NCI-H1417 treated with DMSO at 0.1 percent for 48 hours (cell line): ENCODE data around the gene SLC25A24.
"Not testable (repeated sequence)": the region's sequence is repeated elsewhere in the genome, so short reads cannot be mapped to it uniquely, and the experiment has no call there.

Experiments
- DNase-seq: peaks from one replicate; lab custom pipeline; 2025; lab: John Stamatoyannopoulos, UW

The SLC25A24 gene

DNA sequence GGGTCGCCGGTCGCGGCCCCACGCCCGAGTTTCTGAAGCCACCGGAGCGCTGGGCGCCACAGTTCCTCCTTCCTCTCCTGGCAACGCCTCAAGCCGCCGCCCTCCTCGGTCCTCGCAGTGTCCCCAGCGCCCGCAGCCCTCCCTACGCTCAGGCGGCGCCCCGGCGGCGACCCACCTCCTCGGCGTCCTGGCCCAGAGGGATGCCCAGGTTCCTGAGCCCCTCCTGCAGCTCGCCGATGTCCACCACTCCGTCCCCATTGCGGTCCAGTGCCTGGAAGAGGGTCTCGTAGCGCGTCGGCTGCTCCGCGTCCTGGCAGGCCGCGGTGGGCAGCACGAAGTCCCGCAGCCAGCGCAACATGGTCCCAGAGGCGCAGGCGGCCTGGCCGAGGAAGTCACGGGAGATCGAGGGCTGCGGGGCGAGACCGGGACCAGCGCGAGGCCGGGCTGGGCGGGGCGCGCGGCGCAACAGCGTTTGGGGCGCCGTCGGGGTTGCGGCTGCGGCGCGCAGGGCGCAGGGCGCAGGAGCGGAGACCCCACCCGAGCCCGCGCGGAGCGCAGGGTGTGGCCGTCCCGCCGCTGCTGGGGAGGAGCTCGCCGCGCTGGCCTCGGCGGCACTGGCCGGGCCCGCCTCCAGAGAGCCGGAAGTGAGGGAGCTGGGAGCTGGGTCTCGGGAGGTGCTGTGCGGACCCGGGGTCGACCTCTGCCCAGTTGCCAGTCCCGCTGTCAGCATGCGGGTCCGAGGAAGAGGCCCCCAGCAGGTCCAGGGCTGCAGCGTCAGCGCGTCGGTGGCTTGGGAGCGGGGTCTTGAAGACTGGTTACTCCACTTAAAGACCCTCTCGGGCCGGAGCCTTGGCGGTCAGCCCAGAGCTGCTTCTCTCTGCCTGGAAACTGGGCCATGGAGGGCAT lies at the start of gene SLC25A24:
SLC25A24 (minus strand) TSS at position 563 of the 906 bp plus-strand sequence; CDS start at position 358, 205 bp downstream.
- DNase-seq = no peak

DNA sequence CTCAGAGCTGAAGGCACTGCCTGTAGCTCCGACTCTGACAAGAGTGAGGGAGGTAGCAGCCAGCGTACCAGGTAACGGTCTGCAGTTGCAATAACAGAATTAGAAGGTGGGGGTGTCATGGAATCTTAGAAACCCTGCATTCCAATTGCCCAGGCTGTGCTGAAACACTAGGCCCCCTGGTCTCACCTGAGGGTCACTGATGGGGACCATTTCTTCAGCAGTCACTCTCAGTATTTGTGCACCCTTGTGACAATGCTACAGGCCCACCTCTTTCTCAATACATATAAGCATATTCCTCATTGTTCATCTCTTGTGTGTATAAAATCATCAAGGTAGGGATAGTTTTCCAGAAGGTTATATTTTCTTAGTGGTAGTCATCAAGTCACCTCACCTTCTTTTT lies 43.8 kb upstream of the SLC25A24 start, which contains the start of gene NBPF4:
NBPF4 (minus strand) TSS at position 101 of the 400 bp plus-strand sequence. CDS start 315 bp downstream, outside the sequence.
- DNase-seq = not testable (repeated sequence)

DNA sequence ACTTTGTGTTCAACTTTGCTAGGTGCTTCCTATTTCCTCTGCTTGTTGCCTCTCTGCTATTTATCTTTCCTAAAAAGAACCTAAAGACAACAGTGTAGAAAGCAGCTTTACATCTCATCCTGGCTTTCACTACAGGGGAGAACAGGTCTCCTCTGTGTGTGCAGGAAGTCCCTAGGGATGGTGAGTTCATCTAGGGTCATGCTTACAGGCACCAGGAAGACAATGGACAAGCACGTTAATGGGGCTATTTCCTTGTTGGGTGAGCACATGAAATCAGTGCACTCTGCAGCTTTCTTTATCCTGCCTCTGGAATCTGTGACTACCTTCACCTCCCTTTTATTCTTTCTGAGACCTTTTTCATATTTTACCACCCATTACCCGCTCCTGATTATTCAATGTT lies 39.3 kb upstream of the SLC25A24 start:
- not testable (repeated sequence) for DNase-seq

DNA sequence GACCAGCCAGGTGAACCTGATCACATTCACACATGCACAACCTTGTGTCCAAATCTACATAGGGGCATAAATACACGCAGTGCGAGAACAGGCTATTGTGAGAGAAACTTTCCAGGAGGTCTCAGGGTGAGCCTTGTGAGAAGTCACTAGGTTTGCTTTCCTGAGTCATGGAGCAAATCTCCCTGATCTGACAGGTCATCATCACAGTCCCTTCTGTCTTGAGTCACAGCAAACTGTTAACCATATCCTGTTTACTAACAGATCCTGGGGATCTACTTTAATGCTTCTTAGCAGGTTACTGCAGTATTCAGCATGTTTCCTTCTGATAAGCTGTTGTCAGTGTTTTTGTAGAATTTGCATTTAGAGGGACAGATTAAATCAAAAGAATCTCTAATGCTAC lies 35.2 kb upstream of the SLC25A24 start:
- not testable (repeated sequence) for DNase-seq

DNA sequence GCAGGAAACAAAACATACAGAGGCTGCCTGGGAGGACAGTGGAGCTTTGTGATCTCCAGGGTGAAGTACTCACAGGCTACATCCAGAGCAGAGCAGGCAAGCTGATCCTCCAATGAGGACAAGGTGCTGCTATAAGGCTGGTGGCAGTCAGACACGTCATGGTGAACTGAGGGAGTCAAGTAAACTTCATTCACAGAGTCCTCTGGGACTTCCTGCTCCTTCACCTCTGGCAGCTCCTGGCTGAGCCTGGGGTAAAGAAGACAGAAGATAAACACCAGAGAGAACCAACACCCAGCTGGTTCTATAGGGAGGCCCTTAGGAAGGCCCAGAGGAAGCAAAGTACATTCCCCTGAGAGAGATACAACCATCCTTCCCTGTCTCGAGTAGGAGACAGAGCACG lies 32.0 kb upstream of the SLC25A24 start:
- not testable (repeated sequence) for DNase-seq

DNA sequence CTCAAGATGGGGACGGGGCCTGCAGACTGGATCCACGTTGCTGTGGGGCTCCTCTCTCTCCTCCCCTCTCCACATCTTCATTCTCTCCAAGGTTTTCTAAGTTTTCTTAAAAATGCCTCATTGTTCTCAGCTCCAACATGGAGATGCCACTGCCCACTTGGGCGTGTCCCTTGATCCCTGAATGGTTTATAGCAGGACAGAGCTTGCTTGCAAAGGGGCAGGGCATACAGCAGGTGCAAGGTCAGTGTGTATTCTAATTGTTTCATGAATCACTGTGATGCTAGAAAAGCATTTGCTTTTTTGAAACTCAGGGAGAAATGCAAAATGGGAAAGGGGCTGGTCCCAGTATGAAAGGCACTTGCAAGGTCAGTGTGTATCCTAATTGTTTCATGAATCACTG lies 29.8 kb upstream of the SLC25A24 start:
- DNase-seq = not testable (repeated sequence)

DNA sequence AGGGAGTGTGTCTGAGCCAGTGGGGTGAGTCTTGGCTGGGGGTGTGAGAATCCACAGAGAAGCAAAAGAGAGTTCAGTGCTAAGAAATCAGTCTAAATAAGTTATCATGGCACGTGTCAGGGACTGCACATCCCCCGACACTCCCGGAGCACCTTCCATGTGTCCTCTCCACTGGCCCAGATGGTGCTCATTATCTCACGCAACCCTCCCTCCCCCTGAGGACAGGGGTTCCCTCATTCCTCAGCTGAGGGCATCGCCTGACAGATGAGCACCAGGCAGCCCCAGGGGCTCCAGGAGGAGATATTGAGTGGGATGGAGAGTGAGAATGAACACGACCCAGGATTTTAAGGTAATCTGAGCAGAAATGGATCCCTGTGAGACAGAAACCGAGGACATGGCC lies 27.6 kb upstream of the SLC25A24 start:
- DNase-seq = not testable (repeated sequence)

DNA sequence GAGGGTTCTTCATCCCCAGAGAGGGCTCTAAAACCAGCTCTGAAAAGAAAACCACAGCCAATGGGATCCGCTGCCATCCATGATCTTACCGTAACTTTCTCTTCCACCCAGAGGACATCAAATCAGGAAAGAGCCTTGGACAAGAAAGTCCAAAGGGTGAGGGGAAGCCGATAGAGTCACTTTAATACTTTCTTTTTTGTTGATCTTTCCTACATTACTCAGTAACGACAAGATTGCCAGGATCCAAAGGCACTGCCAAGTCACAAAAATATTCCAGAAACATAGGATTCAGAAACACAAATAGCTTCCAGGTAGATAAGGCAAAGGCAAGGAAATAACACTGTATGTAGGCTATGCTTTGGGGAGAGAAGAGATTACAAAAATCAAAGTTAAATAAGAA lies 26.7 kb upstream of the SLC25A24 start:
- DNase-seq = not testable (repeated sequence)

DNA sequence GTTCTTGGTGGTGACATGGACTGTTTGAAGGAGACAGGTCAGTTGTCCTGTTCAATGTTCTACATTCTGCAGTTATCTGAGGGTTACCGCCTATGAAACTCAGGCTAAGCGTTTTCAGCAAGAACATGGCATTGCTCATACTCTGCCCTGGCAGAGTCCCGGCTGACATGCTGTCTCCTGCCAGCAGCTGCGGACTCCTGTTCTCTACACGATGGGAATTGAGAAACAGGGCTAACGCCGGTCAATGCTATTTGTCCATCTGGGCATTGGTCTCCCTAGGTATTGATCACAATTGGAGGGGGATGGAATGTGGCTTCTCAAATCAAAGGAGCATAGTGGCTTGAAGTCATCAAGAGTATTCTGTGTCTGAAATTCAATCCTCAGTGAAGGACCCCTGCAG lies 23.1 kb upstream of the SLC25A24 start:
- DNase-seq = not testable (repeated sequence)

DNA sequence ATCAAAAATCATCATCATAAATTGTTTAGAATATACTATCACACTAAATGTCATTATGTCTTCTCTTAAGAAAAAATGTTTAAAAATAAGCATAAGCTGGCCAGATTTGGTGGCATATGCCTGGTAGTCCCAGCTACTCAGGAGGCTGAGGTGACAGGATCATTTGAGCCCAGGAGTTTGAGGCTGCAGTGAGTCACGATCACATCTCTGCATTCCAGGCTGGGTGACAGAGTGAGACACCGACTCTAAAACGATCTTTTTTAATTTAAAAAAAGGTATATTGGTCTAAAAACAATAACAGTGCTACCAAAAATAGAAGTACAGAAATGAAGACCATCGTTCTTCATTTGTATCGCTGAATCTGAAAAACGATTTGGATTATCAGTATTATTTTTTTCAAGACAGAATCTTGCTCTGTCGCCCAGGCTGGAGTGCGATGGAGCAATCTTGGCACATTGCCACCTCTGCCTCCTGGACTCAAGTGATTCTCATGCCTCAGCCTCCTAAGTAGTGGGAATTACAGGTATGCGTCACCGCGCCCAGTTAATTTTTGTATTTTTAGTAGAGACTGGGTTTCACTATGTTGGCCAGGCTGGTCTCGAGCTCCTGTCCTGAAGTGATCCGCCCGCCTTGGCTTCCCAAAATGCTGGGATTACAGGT lies 17.5 kb upstream of the SLC25A24 start:
- not testable (repeated sequence) for DNase-seq

DNA sequence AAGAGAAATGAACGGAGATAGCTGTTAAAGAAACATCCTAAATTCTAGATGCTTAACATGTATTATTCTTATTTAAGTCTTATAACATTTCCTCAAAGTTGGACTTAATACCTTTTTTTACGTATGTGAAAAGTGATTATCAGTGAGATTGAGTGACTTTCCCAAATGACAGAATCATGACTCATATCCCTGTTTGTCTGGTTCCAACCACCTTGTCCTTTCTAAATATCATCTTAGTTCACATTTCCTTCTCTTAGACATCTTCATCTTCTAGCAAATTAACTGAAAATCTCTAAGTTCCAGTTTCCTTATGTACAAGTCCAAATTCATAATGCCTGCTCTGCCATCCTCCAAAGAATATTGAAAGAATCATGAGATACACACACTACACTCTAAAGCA lies 16.9 kb upstream of the SLC25A24 start:
- not testable (repeated sequence) for DNase-seq

DNA sequence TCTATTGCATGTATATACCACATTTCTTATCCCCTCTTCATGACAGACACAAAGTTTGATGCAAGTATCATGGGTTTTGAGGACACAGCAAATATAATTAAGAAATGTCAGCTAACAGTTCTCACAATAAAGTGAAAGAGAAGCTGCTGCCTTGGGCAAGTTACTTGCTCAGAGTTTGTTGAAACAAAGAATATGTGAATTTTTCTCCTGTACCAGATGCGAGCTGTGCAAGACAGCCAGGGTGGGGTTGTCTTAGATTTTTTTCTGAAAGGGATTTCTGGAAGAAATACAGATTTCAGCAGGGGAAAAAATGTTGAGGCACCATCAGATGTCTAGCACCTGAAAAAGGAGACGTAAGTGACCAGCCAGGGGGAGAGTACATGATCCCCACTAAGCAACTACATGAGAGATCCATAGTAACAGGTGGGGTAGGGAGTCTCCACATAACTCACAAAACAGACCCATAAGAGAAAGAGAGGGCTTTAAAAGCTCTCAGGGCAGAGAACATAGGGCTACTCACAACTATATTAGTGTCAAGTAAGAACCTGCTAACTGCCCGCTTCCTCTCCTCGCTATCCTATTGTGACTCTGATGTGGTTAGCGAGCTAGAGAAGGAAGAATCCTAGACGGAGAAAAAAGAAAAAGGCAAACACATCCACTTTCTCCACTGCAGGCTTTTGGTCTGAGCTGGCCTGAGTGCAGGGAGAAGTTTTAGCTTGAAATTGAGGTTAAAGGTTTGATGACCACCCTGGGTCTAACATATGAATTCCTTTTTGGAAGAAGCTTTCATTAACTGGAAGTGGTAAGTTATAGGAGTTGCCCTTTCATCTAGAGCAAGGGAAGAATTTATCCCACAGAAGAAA lies 16.1 kb upstream of the SLC25A24 start:
- DNase-seq = not testable (repeated sequence)

DNA sequence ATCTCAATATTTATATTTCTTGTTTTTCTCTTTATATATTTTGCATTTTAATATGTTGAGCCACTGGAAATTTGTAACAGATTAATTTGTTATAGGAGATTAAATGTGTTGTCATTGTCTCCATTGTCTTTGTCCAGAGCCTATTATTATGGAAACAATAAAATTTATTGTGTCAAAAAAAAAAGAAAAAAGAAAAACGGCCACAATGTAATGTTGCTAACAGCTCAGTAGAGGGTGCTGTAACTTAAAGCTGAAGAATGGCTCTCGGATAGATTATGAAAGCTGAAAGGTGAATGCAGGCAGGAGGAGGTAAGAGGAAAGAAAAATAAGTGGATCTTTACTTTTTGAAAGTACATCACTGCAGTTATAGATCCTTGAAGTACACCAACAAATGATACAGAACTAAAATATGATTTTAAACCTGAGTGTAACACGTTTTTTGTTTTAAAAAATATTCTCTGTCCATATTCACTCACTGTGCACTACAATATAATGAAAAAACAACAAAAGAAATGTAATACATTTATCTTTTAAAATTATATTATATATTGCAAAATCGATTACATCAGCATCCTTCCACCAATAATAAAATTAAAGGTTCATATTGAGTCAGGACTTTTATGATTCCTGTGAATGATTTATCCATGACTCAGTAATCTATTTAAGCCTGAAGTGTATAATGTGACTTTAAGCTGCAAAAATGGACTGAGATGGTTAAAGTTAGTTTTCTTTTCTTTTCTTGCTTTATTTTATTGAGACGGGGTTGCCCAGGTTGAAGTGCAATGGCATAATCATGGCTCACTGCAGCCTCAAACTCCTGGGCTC lies 14.7 kb upstream of the SLC25A24 start:
- DNase-seq = not testable (repeated sequence)

DNA sequence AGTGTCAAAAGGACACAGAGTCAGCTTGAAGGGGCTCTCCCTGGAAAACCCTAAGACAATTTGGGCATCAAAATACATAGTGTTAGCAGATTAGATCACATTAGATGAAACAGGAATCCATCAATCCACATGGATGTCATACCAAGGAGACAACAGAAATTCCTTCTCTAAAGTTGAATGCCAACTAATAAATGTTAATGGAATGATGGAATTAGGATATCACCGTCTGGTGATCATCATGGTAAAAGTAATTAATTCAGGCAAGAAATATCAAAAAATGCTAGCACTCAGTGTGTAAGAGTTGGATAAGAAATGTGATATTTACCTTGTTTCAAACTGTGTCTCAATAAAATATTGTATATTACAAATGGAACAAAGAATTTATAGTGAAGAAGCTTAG lies 10.9 kb upstream of the SLC25A24 start:
- DNase-seq = no peak

DNA sequence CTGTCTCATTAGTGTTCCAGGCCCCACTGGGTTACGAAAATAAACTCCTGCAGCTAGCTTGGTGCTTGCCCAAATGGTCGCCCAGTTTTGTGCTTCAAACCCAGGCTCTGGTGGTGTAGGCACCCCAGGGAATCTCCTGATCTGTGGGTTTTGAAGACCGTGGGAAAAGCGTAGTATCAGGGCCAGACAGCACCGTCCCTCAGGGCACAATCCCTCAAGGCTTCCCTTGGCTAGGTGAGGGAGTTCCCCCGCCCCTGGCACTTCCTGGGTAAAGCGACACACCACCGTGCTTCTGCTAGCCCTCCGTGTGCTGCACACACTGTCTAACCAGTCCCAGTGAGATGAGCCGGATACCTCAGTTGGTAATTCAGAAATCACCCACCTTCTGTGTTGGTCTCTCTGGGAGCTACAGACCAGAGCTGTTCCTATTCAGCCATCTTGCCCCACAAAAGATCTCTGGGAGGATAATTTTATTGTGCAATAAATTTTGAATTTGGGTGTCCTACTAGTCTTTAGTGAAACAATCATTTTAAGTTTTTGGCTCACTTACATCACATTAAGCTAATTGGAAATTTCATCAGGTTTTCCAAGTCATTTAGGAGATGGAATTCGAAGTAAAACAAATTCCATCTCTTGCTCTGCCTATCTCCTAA lies 9.4 kb upstream of the SLC25A24 start:
- DNase-seq = no peak

DNA sequence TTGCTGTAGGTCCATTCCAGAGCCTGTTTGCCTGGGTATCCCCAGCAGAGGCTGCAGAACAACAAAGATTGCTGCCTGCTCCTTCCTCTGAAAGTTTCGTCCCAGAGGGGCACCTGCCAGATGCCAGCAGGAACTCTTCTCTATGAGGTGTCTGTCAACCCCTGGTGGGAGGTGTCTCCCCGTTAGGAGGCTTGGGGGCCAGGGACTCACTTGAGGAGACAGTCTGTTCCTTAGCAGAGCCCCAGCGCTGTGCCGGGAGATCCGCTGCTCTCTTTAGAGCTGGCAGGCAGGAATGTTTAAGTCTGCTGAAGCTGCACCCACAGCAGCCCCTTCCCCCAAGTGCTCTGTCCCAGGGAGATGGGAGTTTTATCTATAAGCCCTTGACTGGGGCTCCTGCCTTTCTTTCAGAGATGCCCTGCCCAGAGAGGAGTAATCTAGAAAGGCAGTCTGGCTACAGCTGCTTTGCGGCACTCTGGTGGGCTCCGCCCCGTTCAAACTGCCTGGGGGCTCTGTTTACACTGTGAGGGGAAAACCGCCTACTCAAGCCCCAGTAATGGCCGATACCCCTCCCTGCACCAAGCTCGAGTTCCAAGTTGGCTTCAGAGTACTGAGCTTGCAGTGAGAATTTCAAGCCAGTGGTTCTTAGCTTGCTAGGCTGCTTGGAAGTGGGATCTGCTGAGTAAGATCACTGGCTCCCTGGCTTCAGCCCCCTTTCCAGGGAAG lies 8.7 kb upstream of the SLC25A24 start:
- no peak for DNase-seq

DNA sequence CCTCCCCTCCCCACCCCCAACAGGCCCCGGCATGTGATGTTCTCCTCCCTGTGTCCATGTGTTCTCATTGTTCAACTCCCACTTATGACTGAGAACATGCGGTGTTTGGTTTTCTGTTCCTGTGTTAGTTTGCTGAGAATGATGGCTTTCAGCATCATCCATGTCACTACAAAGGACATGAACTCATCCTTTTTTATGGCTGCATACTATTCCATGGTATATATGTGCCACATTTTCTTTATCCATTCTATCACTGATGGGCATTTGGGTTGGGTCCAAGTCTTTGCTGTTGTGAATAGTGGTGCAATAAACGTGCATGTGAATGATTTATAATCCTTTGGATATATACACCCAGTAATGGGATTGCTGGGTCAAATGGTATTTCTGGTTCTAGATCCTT lies 3.4 kb upstream of the SLC25A24 start:
- DNase-seq = not testable (repeated sequence)

DNA sequence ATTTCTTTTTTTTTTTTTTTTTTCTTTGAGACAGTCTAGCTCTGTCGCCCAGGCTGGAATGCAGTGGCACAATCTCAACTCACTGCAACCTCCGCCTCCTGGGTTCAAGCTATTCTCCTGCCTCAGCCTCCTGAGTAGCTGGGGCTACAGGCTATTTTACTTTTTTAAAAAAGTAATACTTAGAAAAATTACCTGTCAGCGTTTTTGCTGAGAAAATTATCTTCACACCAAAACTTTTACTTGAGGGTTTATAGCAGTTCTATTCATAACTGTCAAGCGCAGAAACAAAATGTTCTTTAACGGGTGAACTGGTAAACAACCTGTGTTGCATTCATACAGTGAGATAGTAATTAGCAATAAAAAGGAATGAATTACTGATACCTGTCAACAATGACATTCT lies 1.5 kb upstream of the SLC25A24 start:
- no peak for DNase-seq

DNA sequence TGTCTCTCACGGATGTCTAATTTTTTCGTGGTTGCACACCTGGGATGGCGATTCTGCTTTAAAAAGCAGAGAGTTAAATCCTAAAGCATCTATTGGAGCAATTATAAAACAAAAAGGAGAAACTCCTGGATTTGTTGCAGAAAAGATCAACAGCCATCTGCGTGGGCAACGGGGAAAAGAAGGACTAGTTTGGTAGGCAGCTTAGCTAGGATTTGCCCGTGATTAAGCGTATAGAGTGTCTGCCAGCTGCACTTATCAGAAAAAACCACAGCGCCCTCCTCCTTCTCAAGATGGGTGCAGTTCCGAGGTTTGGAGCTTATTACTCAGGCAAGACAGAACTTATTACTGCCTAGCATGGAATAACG lies 526 bp upstream of the SLC25A24 start:
- no peak for DNase-seq

DNA sequence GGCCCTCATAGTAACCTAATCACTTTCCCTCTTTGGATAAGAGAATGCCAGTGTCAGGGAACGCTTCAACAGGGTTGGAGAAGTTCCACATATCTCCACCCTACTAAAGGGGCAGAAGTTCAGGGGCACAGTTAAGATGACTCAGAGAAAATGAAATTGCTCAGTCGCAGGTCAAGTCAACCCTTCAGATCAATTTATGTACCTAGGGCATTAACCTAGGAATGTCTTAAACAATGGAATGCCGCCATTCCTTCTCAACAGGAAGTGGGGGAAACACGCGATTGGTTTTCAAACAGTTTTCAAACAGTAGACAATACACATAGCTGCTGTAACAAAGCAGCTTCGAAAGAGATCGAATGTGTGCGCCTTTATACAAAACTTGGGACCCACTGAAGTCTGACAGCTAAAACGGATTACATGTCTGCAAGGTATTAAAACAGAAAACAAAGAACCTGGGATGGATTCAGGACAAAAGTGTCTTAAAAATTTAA lies 897 bp downstream of the SLC25A24 start:
- DNase-seq = no peak
